Mesendoderm (in vitro differentiated cells): ENCODE results near the gene PRIM2.
A peak's percentile ranks its signal among the peaks of the same experiment; 100 is the strongest.
"Not testable (repeated sequence)": the region's sequence is repeated elsewhere in the genome, so short reads cannot be mapped to it uniquely, and the experiment has no call there.

Experiments used
- DNase-seq: peaks from one replicate; pipeline ENCODE4 v3.0.0; 2013
- H2AK5ac ChIP-seq: 2 replicates; pipeline ENCODE4 v1.6.1; 2013; ENCODE audit warnings: low read length, inconsistent platforms
- H2BK120ac ChIP-seq: 2 replicates; pipeline ENCODE4 v1.6.1; 2013; ENCODE audit warnings: low read depth, mild to moderate bottlenecking, low read length, moderate library complexity, mixed read lengths
- H2BK15ac ChIP-seq: replicated peaks from 2 replicates; pipeline ENCODE4 v1.6.1; 2013; ENCODE audit warnings: low read depth, mild to moderate bottlenecking, moderate library complexity
- H2BK5ac ChIP-seq: 2 replicates; pipeline ENCODE4 v1.6.1; 2013; ENCODE audit warnings: low read length, inconsistent platforms
- H3K18ac ChIP-seq: 2 replicates; pipeline ENCODE4 v1.6.1; 2013; ENCODE audit warnings: mild to moderate bottlenecking, low read length, mixed read lengths
- H3K23ac ChIP-seq: one replicate; pipeline ENCODE4 v1.6.1; 2013; ENCODE audit warnings: low read length
- H3K27ac ChIP-seq: 2 replicates; pipeline ENCODE4 v1.5.1; 2013; ENCODE audit warnings: low read depth, mild to moderate bottlenecking, inconsistent platforms, low read length, moderate library complexity
- H3K27me3 ChIP-seq: 2 replicates; pipeline ENCODE4 v1.6.1; 2013; ENCODE audit warnings: low read length, control low read depth, mild to moderate bottlenecking, inconsistent platforms; ENCODE audit not compliant: insufficient read depth, poor library complexity
- H3K36me3 ChIP-seq: 2 replicates; pipeline ENCODE4 v1.6.1; 2013; ENCODE audit warnings: low read length, inconsistent platforms; ENCODE audit not compliant: control insufficient read depth, insufficient read depth
- H3K4ac ChIP-seq: one replicate; pipeline ENCODE4 v1.6.1; 2013; ENCODE audit warnings: low read depth, mild to moderate bottlenecking, low read length, moderate library complexity
- H3K4me1 ChIP-seq: 2 replicates; pipeline ENCODE4 v1.6.1; 2013; ENCODE audit warnings: low read depth, low read length, inconsistent platforms; ENCODE audit not compliant: control insufficient read depth
- H3K4me2 ChIP-seq: 2 replicates; pipeline ENCODE4 v1.6.1; 2013; ENCODE audit warnings: low read length
- H3K4me3 ChIP-seq: 2 replicates; pipeline ENCODE4 v1.5.1; 2013; ENCODE audit warnings: mild to moderate bottlenecking, low read length
- H3K56ac ChIP-seq: one replicate; pipeline ENCODE4 v1.6.1; 2013; ENCODE audit warnings: low read length
- H3K79me1 ChIP-seq: 2 replicates; pipeline ENCODE4 v1.6.1; 2013; ENCODE audit warnings: low read length, inconsistent platforms
- H3K79me2 ChIP-seq: 2 replicates; pipeline ENCODE4 v1.6.1; 2013; ENCODE audit warnings: mild to moderate bottlenecking, low read length; ENCODE audit not compliant: control insufficient read depth, insufficient read depth
- H3K9ac ChIP-seq: 2 replicates; pipeline ENCODE4 v1.6.1; 2013; ENCODE audit warnings: low read length, inconsistent platforms
- H4K5ac ChIP-seq: one replicate; pipeline ENCODE4 v1.6.1; 2013; ENCODE audit warnings: low read length
- H4K8ac ChIP-seq: one replicate; pipeline ENCODE4 v1.6.1; 2013; ENCODE audit warnings: low read depth, mild to moderate bottlenecking, control low read depth, low read length, moderate library complexity
- WGBS: extraction: QIAGEN DNeasy Blood & Tissue Kit; methylation state at CpG from one replicate; pipeline ENCODE4 v1.1.7; 2013; ENCODE audit warnings: low lambda C conversion rate, missing lambda C conversion rate; ENCODE audit not compliant: insufficient coverage; ENCODE audit errors: extremely low coverage; 5-methylcytosine and 5-hydroxymethylcytosine counted together

PRIM2 gene

DNA sequence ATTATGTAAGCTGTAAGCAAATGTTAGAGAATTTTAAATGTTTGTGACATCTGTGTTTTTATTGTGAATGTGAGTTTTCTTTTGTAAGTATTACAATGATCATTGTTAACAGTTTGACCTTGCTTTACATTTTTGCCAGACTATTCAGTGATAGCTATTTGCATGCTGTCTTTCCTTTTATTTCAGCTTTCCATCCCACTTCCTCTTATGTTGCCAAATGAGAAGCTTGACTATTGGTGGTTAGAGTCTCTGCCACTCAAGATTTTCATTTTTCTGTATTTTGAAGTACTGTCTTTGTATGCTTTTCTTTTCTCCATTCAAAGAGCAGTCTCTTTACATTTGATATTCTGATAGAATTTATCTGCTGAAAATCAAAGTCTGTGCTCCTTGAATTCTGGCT is 104.1 kb downstream of the PRIM2 start:
- no peak overlapping the region for H4K8ac ChIP-seq
- H3K23ac ChIP-seq, result no peak overlapping the region
- H3K79me2 ChIP-seq, result no peaks in the 10 kb centered on the region
- peaks cover 8% of the 10 kb centered on the region for H3K4me1 ChIP-seq
- no peaks in the 10 kb centered on the region for H3K79me1 ChIP-seq
- H3K36me3 ChIP-seq, result no peaks in the 10 kb centered on the region
- H3K9ac ChIP-seq, result no peak overlapping the region
- H2BK15ac ChIP-seq, result no peak overlapping the region
- H2BK5ac ChIP-seq, result no peak overlapping the region
- H3K27ac ChIP-seq, result no peak overlapping the region
- no peak overlapping the region for H3K4ac ChIP-seq
- no peak overlapping the region for H2BK120ac ChIP-seq
- no peak overlapping the region for H3K4me3 ChIP-seq
- H3K18ac ChIP-seq, result no peak overlapping the region
- H3K27me3 ChIP-seq, result no peaks in the 10 kb centered on the region
- H3K4me2 ChIP-seq, result no peak overlapping the region
- H2AK5ac ChIP-seq, result no peak overlapping the region
- no peak overlapping the region for H4K5ac ChIP-seq
- no peak overlapping the region for H3K56ac ChIP-seq
- no peak for DNase-seq

DNA sequence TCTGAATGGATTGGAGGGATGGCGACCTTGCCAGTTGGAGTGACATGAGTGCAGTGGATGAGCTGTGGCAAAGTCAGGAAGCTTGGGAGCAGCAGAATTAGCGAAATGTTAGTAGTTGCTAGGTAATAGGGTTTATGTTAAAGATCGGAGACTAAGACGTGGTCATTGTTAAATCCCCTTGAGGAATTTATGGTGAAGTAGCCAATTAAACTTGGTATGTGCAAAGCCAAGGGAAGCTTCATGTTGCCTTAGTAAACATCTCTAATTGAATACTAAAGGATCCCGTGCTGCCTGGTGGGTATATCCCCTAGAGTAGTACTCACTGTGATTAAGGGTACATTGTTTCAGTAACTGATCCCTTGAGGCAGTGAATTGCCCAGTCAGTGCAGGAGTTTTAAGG is 106.0 kb downstream of the PRIM2 start:
- no peak overlapping the region for H3K4me3 ChIP-seq
- H3K23ac ChIP-seq, result no peak overlapping the region
- H4K5ac ChIP-seq, result no peak overlapping the region
- H3K4me2 ChIP-seq, result no peak overlapping the region
- H3K79me2 ChIP-seq, result no peaks in the 10 kb centered on the region
- H3K27ac ChIP-seq, result peak overlapping the region; percentile 57
- H2AK5ac ChIP-seq, result no peak overlapping the region
- no peak overlapping the region for H3K56ac ChIP-seq
- no CpG with 5 or more reads among the region's 5 CpGs for WGBS
- H3K27me3 ChIP-seq, result no peaks in the 10 kb centered on the region
- no peak overlapping the region for H3K4ac ChIP-seq
- H2BK5ac ChIP-seq, result no peak overlapping the region
- H3K18ac ChIP-seq, result peak overlapping the region; percentile 56
- peak; percentile 99 for DNase-seq
- H2BK120ac ChIP-seq, result no peak overlapping the region
- H3K36me3 ChIP-seq, result no peaks in the 10 kb centered on the region
- H3K9ac ChIP-seq, result no peak overlapping the region
- no peak overlapping the region for H2BK15ac ChIP-seq
- no peaks in the 10 kb centered on the region for H3K79me1 ChIP-seq
- no peak overlapping the region for H4K8ac ChIP-seq
- H3K4me1 ChIP-seq, result peaks cover 8% of the 10 kb centered on the region

DNA sequence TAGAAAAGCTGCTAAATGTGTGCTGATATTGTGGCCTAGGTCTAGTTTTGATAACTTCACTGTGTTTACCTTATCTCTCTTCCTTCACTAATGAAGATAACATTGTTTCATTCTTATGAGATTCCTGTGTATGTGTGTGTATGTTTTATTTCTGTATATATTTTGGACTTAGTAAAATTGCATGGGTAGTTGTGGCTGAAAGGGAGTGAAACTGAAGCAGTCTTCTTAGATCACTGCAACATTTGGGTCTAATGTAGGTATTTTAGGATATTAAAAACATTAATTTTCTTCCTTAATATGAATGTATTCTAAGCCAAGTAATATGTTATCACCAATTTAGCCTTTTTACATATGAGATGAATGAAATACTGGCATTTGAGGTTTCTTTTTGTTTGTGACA is 114.3 kb downstream of the PRIM2 start:
- H3K23ac ChIP-seq, H3K18ac ChIP-seq, H4K8ac ChIP-seq, H3K79me1 ChIP-seq, H3K4ac ChIP-seq, H2BK15ac ChIP-seq, H3K56ac ChIP-seq, H3K79me2 ChIP-seq, H4K5ac ChIP-seq, H2AK5ac ChIP-seq, DNase-seq, H3K4me2 ChIP-seq, H3K27ac ChIP-seq, H2BK5ac ChIP-seq, H2BK120ac ChIP-seq, H3K4me1 ChIP-seq, H3K36me3 ChIP-seq, H3K4me3 ChIP-seq, H3K27me3 ChIP-seq, H3K9ac ChIP-seq: not testable (repeated sequence)

DNA sequence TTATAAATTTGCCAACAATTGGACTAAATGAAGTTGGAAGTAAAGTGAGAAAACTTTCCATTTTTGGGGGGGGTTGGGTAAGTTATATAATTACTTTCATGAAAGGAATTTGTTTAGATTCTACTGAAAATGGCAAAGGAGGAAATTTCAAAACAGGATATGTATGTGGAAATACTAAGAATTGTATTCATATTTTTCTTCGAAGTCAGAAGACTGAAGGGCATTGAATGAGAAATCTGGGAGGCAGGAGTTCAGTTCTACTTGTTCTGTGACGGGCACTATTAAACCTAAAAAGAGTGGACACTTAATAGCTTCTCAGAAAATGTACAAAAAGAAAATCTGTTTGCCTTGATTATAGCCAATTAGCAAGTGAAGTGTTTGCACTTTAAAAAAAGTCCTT is 114.7 kb downstream of the PRIM2 start:
- Histone ChIP-seq H2BK5ac (no peak overlapping the region), H3K9ac (no peak overlapping the region), H3K4ac (no peak overlapping the region), H3K36me3 (no peaks in the 10 kb centered on the region), H2AK5ac (no peak overlapping the region), H3K4me1 (no peaks in the 10 kb centered on the region), H3K56ac (no peak overlapping the region), H3K23ac (no peak overlapping the region), H3K4me3 (no peak overlapping the region), H2BK120ac (no peak overlapping the region), H3K27ac (no peak overlapping the region), H3K79me2 (no peaks in the 10 kb centered on the region), H3K18ac (no peak overlapping the region), H3K27me3 (no peaks in the 10 kb centered on the region), H3K79me1 (no peaks in the 10 kb centered on the region), H4K5ac (no peak overlapping the region), H3K4me2 (no peak overlapping the region), H4K8ac (no peak overlapping the region), H2BK15ac (no peak overlapping the region)
- WGBS, result no CpG with 5 or more reads among the region's 2 CpGs
- DNase-seq, result no peak

DNA sequence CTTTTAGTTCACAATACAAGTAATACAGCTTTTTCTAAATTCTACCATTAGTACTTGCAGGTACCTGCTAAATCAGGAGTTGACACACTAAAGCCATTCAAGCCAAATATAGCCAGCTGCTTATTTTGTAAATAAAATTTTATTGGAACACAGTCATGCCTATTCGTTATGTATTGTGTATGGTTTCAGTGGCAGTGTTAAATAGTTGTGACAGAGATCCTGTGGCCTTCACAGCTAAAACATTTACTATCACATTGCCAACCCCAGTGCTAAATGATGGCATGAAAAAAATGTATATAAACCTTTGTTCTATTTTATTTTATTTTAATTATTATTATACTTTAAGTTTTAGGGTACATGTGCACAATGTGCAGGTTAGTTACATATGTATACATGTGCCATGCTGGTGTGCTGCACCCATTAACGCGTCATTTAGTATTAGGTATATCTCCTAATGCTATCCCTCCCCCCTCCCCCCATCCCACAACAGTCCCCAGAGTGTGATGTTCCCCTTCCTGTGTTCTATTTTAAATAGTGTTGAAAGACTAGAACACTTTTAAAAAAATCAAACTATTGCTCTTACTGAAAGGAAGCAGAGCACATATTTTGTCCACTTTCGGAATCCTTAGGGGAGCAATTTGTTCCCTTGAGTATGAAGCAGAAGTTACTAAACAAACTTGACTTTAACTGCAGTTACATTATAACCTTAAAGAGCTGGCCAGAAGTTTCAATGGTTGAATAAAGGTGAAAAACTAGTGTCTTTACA is 115.7 kb downstream of the PRIM2 start:
- Histone ChIP-seq H3K36me3 (no peaks in the 10 kb centered on the region), H3K4me1 (no peaks in the 10 kb centered on the region)
- WGBS, result no CpG with 5 or more reads among the region's 4 CpGs

DNA sequence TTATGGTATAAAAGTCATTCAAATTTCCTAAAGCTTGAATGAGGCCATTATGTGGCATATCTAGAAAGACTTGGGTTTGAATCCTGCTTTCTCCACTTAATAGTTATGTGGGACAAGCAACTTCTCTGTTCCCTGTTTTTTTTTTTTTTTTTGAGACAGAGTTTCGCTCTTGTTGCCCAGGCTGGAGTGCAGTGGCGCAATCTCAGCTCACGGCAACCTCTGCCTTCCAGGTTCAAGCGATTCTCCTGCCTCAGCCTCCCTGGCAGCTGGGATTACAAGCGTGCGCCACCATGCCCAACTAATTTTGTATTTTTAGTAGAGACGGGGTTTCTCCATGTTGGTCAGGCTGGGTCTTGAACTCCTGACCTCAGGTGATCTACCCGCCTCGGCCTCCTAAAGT is 116.4 kb downstream of the PRIM2 start:
- not testable (repeated sequence) for H3K56ac ChIP-seq, H2AK5ac ChIP-seq, H4K5ac ChIP-seq, H2BK15ac ChIP-seq, H3K9ac ChIP-seq, H3K4me2 ChIP-seq, H3K79me1 ChIP-seq, H3K27me3 ChIP-seq, H3K79me2 ChIP-seq, H2BK120ac ChIP-seq, H3K27ac ChIP-seq, H2BK5ac ChIP-seq, H4K8ac ChIP-seq, H3K4me3 ChIP-seq, H3K4me1 ChIP-seq, H3K23ac ChIP-seq, H3K4ac ChIP-seq, DNase-seq, H3K18ac ChIP-seq, H3K36me3 ChIP-seq
- WGBS, result no CpG with 5 or more reads among the region's 9 CpGs

More for the DNA sequence above, 115.7 kb downstream of the PRIM2 start:
- Histone ChIP-seq H4K5ac (no peak overlapping the region), H3K56ac (no peak overlapping the region), H3K27ac (no peak overlapping the region), H3K18ac (no peak overlapping the region), H3K79me1 (no peaks in the 10 kb centered on the region), H3K4me3 (no peak overlapping the region), H2AK5ac (no peak overlapping the region), H3K4ac (no peak overlapping the region), H3K4me2 (no peak overlapping the region), H4K8ac (no peak overlapping the region), H2BK5ac (no peak overlapping the region), H3K79me2 (no peaks in the 10 kb centered on the region), H3K27me3 (no peaks in the 10 kb centered on the region), H3K9ac (no peak overlapping the region), H3K23ac (no peak overlapping the region), H2BK15ac (no peak overlapping the region), H2BK120ac (no peak overlapping the region)
- DNase-seq, result no peak
